ENCODE measurements around the gene ELOVL7. TPM values are rescaled to one million over a fixed set of nuclear protein-coding genes. Genes with fewer than 3 reads are reported as not detected.

The ELOVL7 gene
- total and polyA plus RNA-seq, 10 of the 15 experiments (the other 5 are each of a cell fraction or from before 2014, with no cell fraction given), result 0.26 to 1.2 (median 0.92) TPM

DNA sequence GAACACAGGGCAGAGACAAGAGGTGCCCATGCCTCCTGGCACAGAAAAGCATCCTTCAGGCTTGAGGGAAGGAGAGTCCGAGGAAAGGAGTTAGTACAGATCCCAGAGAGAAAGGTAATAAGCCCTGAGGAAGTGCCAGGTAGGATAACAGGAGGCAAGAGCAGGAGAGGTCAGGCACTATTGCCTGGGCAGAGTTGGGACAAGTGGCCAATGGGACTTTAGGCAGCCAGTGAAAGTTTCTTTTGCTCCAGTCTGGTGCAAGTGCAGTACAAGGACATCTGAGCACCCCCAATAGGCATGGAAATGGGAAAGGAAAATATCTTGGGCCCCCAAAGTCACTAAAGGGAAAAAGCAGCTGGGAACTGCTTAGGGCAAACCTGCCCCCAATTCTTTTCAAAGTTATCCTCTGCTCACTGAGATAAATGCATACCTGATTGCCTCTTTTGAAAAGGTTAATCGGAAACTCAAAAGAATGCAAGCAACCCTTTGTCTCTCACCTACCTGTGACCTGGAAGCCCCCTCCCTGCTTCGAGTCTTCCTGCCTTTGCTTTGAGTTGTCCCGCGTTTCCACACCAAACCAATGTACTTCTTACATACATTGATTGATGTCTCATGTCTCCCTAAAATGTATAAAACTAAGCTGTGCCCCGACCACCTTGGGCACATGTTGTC, 46.5 kb downstream of the ELOVL7 start:
- CTCF ChIA-PET, result no interaction called here
- no peaks in the 10 kb centered on the region for H3K27me3 ChIP-seq (replicated peaks in 1 of 2; ENCODE audit: control insufficient read depth in 2 of 2, insufficient read depth in 2 of 2, low read length in 1 of 2)
- in situ Hi-C loops (cut with MboI), result no loop called here
- H3K9ac ChIP-seq (ENCODE audit: control insufficient read depth, insufficient read depth, low read length), result no peak overlapping the region
- H3K4me1 ChIP-seq (ENCODE audit: control insufficient read depth, insufficient read depth, low read length), result no peaks in the 10 kb centered on the region
- no peak overlapping the region for H2AFZ ChIP-seq (ENCODE audit: control insufficient read depth, low read depth, low read length)
- FAIRE-seq (no peak), ATAC-seq (no peak), DNase-seq (ENCODE audit: low read depth, low spot score) (no peak)
- intact Hi-C loops (cut with micrococcal nuclease; ENCODE audit: unreplicated experiment), result no loop called here
- H3K9me3 ChIP-seq (replicated peaks; ENCODE audit: control insufficient read depth, insufficient read depth, low read length), result no peaks in the 10 kb centered on the region
- no peak overlapping the region for H3K4me3 ChIP-seq
- no TSS peak for BruUV-seq (replicated peaks)
- WGBS (ENCODE audit: insufficient coverage, insufficient replicate concordance, low lambda C conversion rate, missing lambda C conversion rate), result 52% methylated on average over 6 of the region's 6 CpGs
- no peak overlapping the region for H3K4me2 ChIP-seq (ENCODE audit: control insufficient read depth, insufficient read depth)
- SMC1A ChIA-PET (ENCODE audit: uncharacterized antibody, unreplicated experiment), result no interaction called here
- H3K36me3 ChIP-seq (ENCODE audit: control insufficient read depth in 2 of 2, insufficient read depth in 2 of 2, low read length in 1 of 2), result no peaks in the 10 kb centered on the region
- RAD21 ChIA-PET (ENCODE audit: unreplicated experiment), result no interaction called here
- POLR2A ChIA-PET, result no interaction called here
- H3K27ac ChIP-seq (ENCODE audit: control insufficient read depth, insufficient read depth), result no peak overlapping the region
- no peaks in the 10 kb centered on the region for H3K79me2 ChIP-seq (ENCODE audit: control insufficient read depth, insufficient read depth, low read length)
- H4K20me1 ChIP-seq (ENCODE audit: control insufficient read depth, insufficient read depth), result no peaks in the 10 kb centered on the region
- no peak for TF ChIP-seq MTA2 (IDR thresholded peaks at IDR 0.05; ENCODE audit: low read depth)
- no peak for TF ChIP-seq ZNF207 (IDR thresholded peaks at IDR 0.05; ENCODE audit: borderline replicate concordance)
- TF ChIP-seq NR2F1 (conservative IDR thresholded peaks at IDR 0.05), result no peak
- TF ChIP-seq, protein P1, sequence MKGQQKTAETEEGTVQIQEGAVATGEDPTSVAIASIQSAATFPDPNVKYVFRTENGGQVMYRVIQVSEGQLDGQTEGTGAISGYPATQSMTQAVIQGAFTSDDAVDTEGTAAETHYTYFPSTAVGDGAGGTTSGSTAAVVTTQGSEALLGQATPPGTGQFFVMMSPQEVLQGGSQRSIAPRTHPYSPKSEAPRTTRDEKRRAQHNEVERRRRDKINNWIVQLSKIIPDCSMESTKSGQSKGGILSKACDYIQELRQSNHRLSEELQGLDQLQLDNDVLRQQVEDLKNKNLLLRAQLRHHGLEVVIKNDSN (IDR thresholded peaks at IDR 0.05; ENCODE audit: borderline replicate concordance, extremely low read length, insufficient read depth, low read depth, low read length), result no peak
- TF ChIP-seq, protein P2, sequence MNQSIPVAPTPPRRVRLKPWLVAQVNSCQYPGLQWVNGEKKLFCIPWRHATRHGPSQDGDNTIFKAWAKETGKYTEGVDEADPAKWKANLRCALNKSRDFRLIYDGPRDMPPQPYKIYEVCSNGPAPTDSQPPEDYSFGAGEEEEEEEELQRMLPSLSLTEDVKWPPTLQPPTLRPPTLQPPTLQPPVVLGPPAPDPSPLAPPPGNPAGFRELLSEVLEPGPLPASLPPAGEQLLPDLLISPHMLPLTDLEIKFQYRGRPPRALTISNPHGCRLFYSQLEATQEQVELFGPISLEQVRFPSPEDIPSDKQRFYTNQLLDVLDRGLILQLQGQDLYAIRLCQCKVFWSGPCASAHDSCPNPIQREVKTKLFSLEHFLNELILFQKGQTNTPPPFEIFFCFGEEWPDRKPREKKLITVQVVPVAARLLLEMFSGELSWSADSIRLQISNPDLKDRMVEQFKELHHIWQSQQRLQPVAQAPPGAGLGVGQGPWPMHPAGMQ (IDR thresholded peaks at IDR 0.05; ENCODE audit: borderline replicate concordance), result no peak
- no peak for TF ChIP-seq YBX1 (IDR thresholded peaks at IDR 0.05)
- TF ChIP-seq, protein P3, sequence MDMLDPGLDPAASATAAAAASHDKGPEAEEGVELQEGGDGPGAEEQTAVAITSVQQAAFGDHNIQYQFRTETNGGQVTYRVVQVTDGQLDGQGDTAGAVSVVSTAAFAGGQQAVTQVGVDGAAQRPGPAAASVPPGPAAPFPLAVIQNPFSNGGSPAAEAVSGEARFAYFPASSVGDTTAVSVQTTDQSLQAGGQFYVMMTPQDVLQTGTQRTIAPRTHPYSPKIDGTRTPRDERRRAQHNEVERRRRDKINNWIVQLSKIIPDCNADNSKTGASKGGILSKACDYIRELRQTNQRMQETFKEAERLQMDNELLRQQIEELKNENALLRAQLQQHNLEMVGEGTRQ (IDR thresholded peaks at IDR 0.05; ENCODE audit: borderline replicate concordance, low read depth, low read length), result no peak
- no peak for TF ChIP-seq TCF3 (IDR thresholded peaks at IDR 0.05; ENCODE audit: borderline replicate concordance, insufficient read depth, low read depth, low read length)
- TF ChIP-seq ZNF622 (IDR thresholded peaks at IDR 0.05), result no peak
- no peak for TF ChIP-seq MTA3 (IDR thresholded peaks at IDR 0.05; ENCODE audit: borderline replicate concordance, low read length)
- TF ChIP-seq, protein P4, sequence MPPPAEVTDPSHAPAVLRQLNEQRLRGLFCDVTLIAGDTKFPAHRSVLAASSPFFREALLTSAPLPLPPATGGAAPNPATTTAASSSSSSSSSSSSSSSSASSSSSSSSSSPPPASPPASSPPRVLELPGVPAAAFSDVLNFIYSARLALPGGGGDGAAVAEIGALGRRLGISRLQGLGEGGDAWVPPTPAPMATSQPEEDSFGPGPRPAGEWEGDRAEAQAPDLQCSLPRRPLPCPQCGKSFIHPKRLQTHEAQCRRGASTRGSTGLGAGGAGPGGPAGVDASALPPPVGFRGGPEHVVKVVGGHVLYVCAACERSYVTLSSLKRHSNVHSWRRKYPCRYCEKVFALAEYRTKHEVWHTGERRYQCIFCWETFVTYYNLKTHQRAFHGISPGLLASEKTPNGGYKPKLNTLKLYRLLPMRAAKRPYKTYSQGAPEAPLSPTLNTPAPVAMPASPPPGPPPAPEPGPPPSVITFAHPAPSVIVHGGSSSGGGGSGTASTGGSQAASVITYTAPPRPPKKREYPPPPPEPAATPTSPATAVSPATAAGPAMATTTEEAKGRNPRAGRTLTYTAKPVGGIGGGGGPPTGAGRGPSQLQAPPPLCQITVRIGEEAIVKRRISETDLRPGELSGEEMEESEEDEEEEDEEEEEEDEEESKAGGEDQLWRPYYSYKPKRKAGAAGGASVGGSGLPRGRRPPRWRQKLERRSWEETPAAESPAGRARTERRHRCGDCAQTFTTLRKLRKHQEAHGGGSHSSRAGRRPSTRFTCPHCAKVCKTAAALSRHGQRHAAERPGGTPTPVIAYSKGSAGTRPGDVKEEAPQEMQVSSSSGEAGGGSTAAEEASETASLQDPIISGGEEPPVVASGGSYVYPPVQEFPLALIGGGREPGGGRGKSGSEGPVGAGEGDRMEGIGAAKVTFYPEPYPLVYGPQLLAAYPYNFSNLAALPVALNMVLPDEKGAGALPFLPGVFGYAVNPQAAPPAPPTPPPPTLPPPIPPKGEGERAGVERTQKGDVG (CRISPR knock-in tag; IDR thresholded peaks at IDR 0.05), result no peak
- TF ChIP-seq, protein P5, sequence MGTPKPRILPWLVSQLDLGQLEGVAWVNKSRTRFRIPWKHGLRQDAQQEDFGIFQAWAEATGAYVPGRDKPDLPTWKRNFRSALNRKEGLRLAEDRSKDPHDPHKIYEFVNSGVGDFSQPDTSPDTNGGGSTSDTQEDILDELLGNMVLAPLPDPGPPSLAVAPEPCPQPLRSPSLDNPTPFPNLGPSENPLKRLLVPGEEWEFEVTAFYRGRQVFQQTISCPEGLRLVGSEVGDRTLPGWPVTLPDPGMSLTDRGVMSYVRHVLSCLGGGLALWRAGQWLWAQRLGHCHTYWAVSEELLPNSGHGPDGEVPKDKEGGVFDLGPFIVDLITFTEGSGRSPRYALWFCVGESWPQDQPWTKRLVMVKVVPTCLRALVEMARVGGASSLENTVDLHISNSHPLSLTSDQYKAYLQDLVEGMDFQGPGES (IDR thresholded peaks at IDR 0.05), result no peak
- TF ChIP-seq SMAD1 (IDR thresholded peaks at IDR 0.05; ENCODE audit: low read depth, partially characterized antibody), result no peak
